ENCODE measurements around the gene SPNS1. TPM values are rescaled to one million over a fixed set of nuclear protein-coding genes. Genes with fewer than 3 reads are reported as not detected.

The SPNS1 gene
- total and polyA plus RNA-seq, 2 of the 8 experiments (the other 6 are each of a cell fraction or from before 2014, with no cell fraction given) = 48.8 to 66.9 TPM

- TF ChIP-seq GABPA (IDR thresholded peaks at IDR 0.05; ENCODE audit: borderline replicate concordance, insufficient read depth, low read length) (no peak), TAF7 (optimal IDR thresholded peaks at IDR 0.05; ENCODE audit: borderline replicate concordance, low read depth, low read length) (no peak), BCL11A (IDR thresholded peaks at IDR 0.05; ENCODE audit: low read depth in 2 of 2, low read length in 2 of 2) (no peak), HDAC6 (IDR thresholded peaks at IDR 0.05; ENCODE audit: low read depth, low read length) (no peak), GTF2F1 (IDR thresholded peaks at IDR 0.05; ENCODE audit: borderline replicate concordance, low read depth, low read length) (no peak), SIN3A (conservative IDR thresholded peaks at IDR 0.05 in 1 of 2, IDR thresholded peaks at IDR 0.05 in 1 of 2; ENCODE audit: low read depth in 1 of 2, low read length in 2 of 2) (0 out of 4 replicates have a peak, but pooled peaks of 1 of the 2 experiments have one; percentile 23), PHF8 (conservative IDR thresholded peaks at IDR 0.05; ENCODE audit: low read depth, low read length) (no peak), MAFK (IDR thresholded peaks at IDR 0.05; ENCODE audit: low read depth, low read length) (no peak), EP300 (IDR thresholded peaks at IDR 0.05; ENCODE audit: borderline replicate concordance in 1 of 2, low read depth in 2 of 2, low read length in 2 of 2) (no peak)
Measured at GRCh38 chr16:29011112-29011511, 36.5 kb downstream of the SPNS1 start (continued).

Data from H1 (cell line).